GM12878 (cell line): ENCODE measurements around the gene TNFRSF14. TPM values are rescaled to one million over a fixed set of nuclear protein-coding genes. Genes with fewer than 3 reads are reported as not detected.

Source experiments
- ATAC-seq: fragments of 200-7000 bp; cut with Tn5 transposase; 3 replicates; pipeline ENCODE4 v1.9.1; 2020; ENCODE audit warnings: mild to moderate bottlenecking, moderate library complexity
- BruUV-seq: library from RNA; stranded (reverse); fragments of 400-500 nt; replicated peaks from 2 replicates; lab custom pipeline; 2021; lab: Mats Ljungman, UMichigan
- CTCF ChIA-PET: fragments of 300-600 bp; sonication (Branson Sonifier 250); formaldehyde crosslinking; extraction: SDS; loops from one replicate; lab custom pipeline; 2021; ENCODE audit warnings: inconsistent platforms; lab: Yijun Ruan, JAX
- POLR2A ChIA-PET: fragments of 350-600 bp; formaldehyde crosslinking; extraction: SDS; loops from one replicate; lab custom pipeline; 2021; ENCODE audit warnings: inconsistent platforms; lab: Charles Lee
- RAD21 ChIA-PET: fragments of 300-600 bp; sonication (Branson Sonifier 250); formaldehyde crosslinking; loops from one replicate; lab custom pipeline; 2023; ENCODE audit warnings: antibody characterized with exemption; ENCODE audit not compliant: unreplicated experiment; lab: Charles Lee
- SMC1A ChIA-PET: fragments of 300-600 bp; sonication (Branson Sonifier 250); formaldehyde crosslinking; loops from one replicate; lab custom pipeline; 2023; ENCODE audit not compliant: unreplicated experiment, uncharacterized antibody; lab: Charles Lee
- DNase-seq: peaks from one replicate; pipeline ENCODE4 v3.0.0-alpha.2; 2011; ENCODE audit warnings: low read depth, low spot score
- FAIRE-seq: peaks from 3 replicates; lab custom pipeline; 2011; peaks lifted over from hg19 to GRCh38; lab: Jason Lieb, UNC
- H2AFZ ChIP-seq: 2 replicates; pipeline ENCODE4 v1.6.0; 2011; ENCODE audit warnings: low read depth, low read length, control low read depth; ENCODE audit not compliant: control insufficient read depth
- H3K27ac ChIP-seq: 2 replicates; pipeline ENCODE4 v1.5.1; 2011; ENCODE audit warnings: control low read depth; ENCODE audit not compliant: control insufficient read depth, insufficient read depth
- H3K27me3 ChIP-seq, 2 experiments: replicated peaks in 1 of 2; 2 replicates each; pipeline versions ENCODE4 v1.6.0 to v1.6.1; 2011; ENCODE audit warnings: low read length in 1 of 2; ENCODE audit not compliant: control insufficient read depth in 2 of 2, insufficient read depth in 2 of 2
- H3K36me3 ChIP-seq, 2 experiments: 2 replicates each; pipeline ENCODE4 v1.5.1; 2011; ENCODE audit warnings: low read length in 1 of 2; ENCODE audit not compliant: control insufficient read depth in 2 of 2, insufficient read depth in 2 of 2
- H3K4me1 ChIP-seq: 2 replicates; pipeline ENCODE4 v1.6.1; 2011; ENCODE audit warnings: mild to moderate bottlenecking, low read length, moderate library complexity, mixed read lengths; ENCODE audit not compliant: control insufficient read depth, insufficient read depth
- H3K4me2 ChIP-seq: 2 replicates; pipeline ENCODE4 v1.6.0; 2011; ENCODE audit warnings: control low read depth; ENCODE audit not compliant: control insufficient read depth, insufficient read depth
- H3K4me3 ChIP-seq: fragments of 200-600 bp; sonication (generic); 2 replicates; pipeline ENCODE4 v1.5.1; 2016
- H3K79me2 ChIP-seq: 2 replicates; pipeline ENCODE4 v1.6.0; 2011; ENCODE audit warnings: low read length; ENCODE audit not compliant: control insufficient read depth, insufficient read depth
- H3K9ac ChIP-seq: 2 replicates; pipeline ENCODE4 v1.8.0; 2011; ENCODE audit warnings: low read length, control low read depth, mixed read lengths; ENCODE audit not compliant: control insufficient read depth, insufficient read depth
- H3K9me3 ChIP-seq: replicated peaks from 3 replicates; pipeline ENCODE4 v1.5.1; 2011; ENCODE audit warnings: mild to moderate bottlenecking, low read length; ENCODE audit not compliant: control insufficient read depth, insufficient read depth
- H4K20me1 ChIP-seq: 2 replicates; pipeline ENCODE4 v1.6.0; 2011; ENCODE audit not compliant: control insufficient read depth, insufficient read depth
- CHD4 ChIP-seq: fragments of 200-600 bp; sonication (generic); IDR thresholded peaks from 2 replicates; pipeline ENCODE4 v1.6.1; 2016; ENCODE audit warnings: mild to moderate bottlenecking
- CREB1 ChIP-seq: IDR thresholded peaks from 2 replicates; pipeline ENCODE4 v1.6.1; 2012; ENCODE audit warnings: low read depth, mild to moderate bottlenecking, inconsistent platforms
- EED ChIP-seq: sonication (generic); IDR thresholded peaks from 2 replicates; pipeline ENCODE4 v1.6.1; 2016; ENCODE audit warnings: antibody characterized with exemption, low read depth
- POLR2A ChIP-seq: IDR thresholded peaks from 2 replicates; pipeline ENCODE4 v1.6.1; 2011; ENCODE audit warnings: low read depth, mild to moderate bottlenecking, low read length
- SPI1 ChIP-seq: IDR thresholded peaks from 2 replicates; pipeline ENCODE4 v1.6.1; 2011; ENCODE audit warnings: low read depth, mild to moderate bottlenecking, low read length, moderate library complexity, borderline replicate concordance; ENCODE audit not compliant: insufficient read depth
- SRF ChIP-seq, 2 experiments: IDR thresholded peaks; 2 replicates each; pipeline ENCODE4 v1.6.1; 2011; ENCODE audit warnings: low read depth in 2 of 2, low read length in 2 of 2, mild to moderate bottlenecking in 1 of 2, moderate library complexity in 1 of 2
- WGBS: methylation state at CpG from one replicate; pipeline ENCODE4 v1.1.6; 2016; ENCODE audit warnings: low lambda C conversion rate; ENCODE audit not compliant: insufficient replicate concordance, insufficient coverage; ENCODE audit errors: missing lambda C conversion rate; 5-methylcytosine and 5-hydroxymethylcytosine counted together
- in situ Hi-C: fragments of 300-500 bp; cut with MboI; formaldehyde crosslinking; loops from 9 replicates; pipeline ENCODE4 v1.14.3; 2018; ENCODE audit warnings: mixed read lengths
- intact Hi-C: fragments of 100-400 bp; cut with micrococcal nuclease; formaldehyde crosslinking; loops from one replicate; pipeline ENCODE4 v1.14.2; 2022; ENCODE audit not compliant: unreplicated experiment
- polyA plus RNA-seq, 11 experiments: library from polyadenylated mRNA; depleted of rRNA in 4 of 11; unstranded in 6 of 11; stranded (reverse) in 5 of 11; fragments of >200 nt; fragmentation: Nextera tagmentation in 4 of 11; fragmentation: Illumina TruSeq in 1 of 11; extraction: Ambion mirVana in 4 of 11; extraction: Trizol in 1 of 11; gene quantifications; 1 replicate in 1 of 11; 2 replicates in 10 of 11; pipeline versions ENCODE4 v1.2.1 to v1.2.3, GENCODE V29; 2011 to 2016; ENCODE audit warnings: inconsistent platforms in 2 of 11, missing spikeins in 2 of 11, low read depth in 1 of 11
- total RNA-seq, 4 experiments: library from RNA; depleted of rRNA in 3 of 4; stranded (reverse); fragments of >200 nt in 3 of 4; fragmentation: Illumina TruSeq in 1 of 4; extraction: Trizol in 1 of 4; gene quantifications; 2 replicates each; pipeline versions ENCODE4 v1.2.1 to v1.2.3, GENCODE V29; 2013 to 2021

TNFRSF14 gene
- total and polyA plus RNA-seq, 10 of the 15 experiments (the other 5 are each of a cell fraction or from before 2014, with no cell fraction given): 0.43 to 114 (median 41.5) TPM

- ChIA-PET RAD21 (no interaction called here), CTCF (interaction anchor here (2.3 to 5.1 kb wide), 2 partner anchors 24 to 25 kb away, joined by 8 to 54 read pairs; partner anchors contain the start of gene PRXL2B), SMC1A (interaction anchor here (3.4 kb wide), 1 partner anchor 25 kb away, joined by 15 read pairs; no protein-coding TSS in a partner anchor), POLR2A (interaction anchor here (5.5 kb wide), 1 partner anchor 19 kb away, joined by 60 read pairs; no protein-coding TSS in a partner anchor)
- DNase-seq (no peak), FAIRE-seq (no peak), ATAC-seq (no peak)
- Histone ChIP-seq H2AFZ (no peak overlapping the region), H3K79me2 (peaks cover 36% of the 10 kb centered on the region), H4K20me1 (no peaks in the 10 kb centered on the region), H3K36me3 (peaks cover 0 to 2% of the 10 kb centered on the region in 2 experiments; a peak in 3 of 4 replicates), H3K27ac (no peak overlapping the region), H3K4me3 (no peak overlapping the region), H3K27me3 (no peaks in the 10 kb centered on the region), H3K4me2 (no peak overlapping the region), H3K9me3 (no peaks in the 10 kb centered on the region), H3K4me1 (peaks cover 16% of the 10 kb centered on the region), H3K9ac (no peak overlapping the region)
- intact Hi-C loops (loop anchor here (5.0 kb wide), 1 partner anchor 863 kb away; no protein-coding TSS in a partner anchor), in situ Hi-C loops (no loop called here)
- WGBS: 86% methylated on average over 35 of the region's 35 CpGs
- BruUV-seq: no TSS peak
- TF ChIP-seq POLR2A (peak; percentile 48; the same call in 1 of the 2 replicates), EED (no peak)
These were observed 3.5 kb downstream of the TNFRSF14 start for GRCh38 chr1:2559509-2560298.

GRCh38 chr1:2560299-2561073 is 4.3 kb downstream of the TNFRSF14 start:
- H3K36me3 ChIP-seq: peaks cover 0 to 2% of the 10 kb centered on the region in 2 experiments; a peak in 3 of 4 replicates
- BruUV-seq: no TSS peak
- no peak for DNase-seq
- FAIRE-seq: no peak
- intact Hi-C loops (no loop called here), in situ Hi-C loops (no loop called here)
- no peak overlapping the region for H2AFZ ChIP-seq
- H3K27me3 ChIP-seq: no peaks in the 10 kb centered on the region
- ChIA-PET CTCF (interaction anchor here (1.4 to 2.3 kb wide), 3 partner anchors 11 to 24 kb away, joined by 4 to 14 read pairs (median 8); no protein-coding TSS in a partner anchor), RAD21 (interaction anchor here (1.7 kb wide), 1 partner anchor 17 kb away, joined by 5 read pairs; no protein-coding TSS in a partner anchor), POLR2A (interaction anchor here (0.9 to 1.4 kb wide), 3 partner anchors 15 to 24 kb away, joined by 3 to 5 read pairs (median 4); no protein-coding TSS in a partner anchor), SMC1A (interaction anchor here (3.4 kb wide), 1 partner anchor 24 kb away, joined by 15 read pairs; no protein-coding TSS in a partner anchor)
- WGBS: 86% methylated on average over 13 of the region's 15 CpGs
- H3K79me2 ChIP-seq: peaks cover 31% of the 10 kb centered on the region
- H3K27ac ChIP-seq: no peak overlapping the region
- H3K4me2 ChIP-seq: no peak overlapping the region; the same call in 1 of the 2 replicates
- TF ChIP-seq SPI1: no peak
- no peak for TF ChIP-seq CHD4
- no peak for TF ChIP-seq CREB1
- TF ChIP-seq SRF (IDR thresholded peaks at IDR 0.05; ENCODE audit: low read depth in 2 of 2, low read length in 2 of 2): no peak
- no peak overlapping the region for H3K9ac ChIP-seq
- H3K4me3 ChIP-seq: no peak overlapping the region
- H3K9me3 ChIP-seq: no peaks in the 10 kb centered on the region
- H4K20me1 ChIP-seq: no peaks in the 10 kb centered on the region
- no peak for ATAC-seq
- H3K4me1 ChIP-seq: peaks cover 9% of the 10 kb centered on the region
